ENCODE data around the gene GNAO1.

DNA sequence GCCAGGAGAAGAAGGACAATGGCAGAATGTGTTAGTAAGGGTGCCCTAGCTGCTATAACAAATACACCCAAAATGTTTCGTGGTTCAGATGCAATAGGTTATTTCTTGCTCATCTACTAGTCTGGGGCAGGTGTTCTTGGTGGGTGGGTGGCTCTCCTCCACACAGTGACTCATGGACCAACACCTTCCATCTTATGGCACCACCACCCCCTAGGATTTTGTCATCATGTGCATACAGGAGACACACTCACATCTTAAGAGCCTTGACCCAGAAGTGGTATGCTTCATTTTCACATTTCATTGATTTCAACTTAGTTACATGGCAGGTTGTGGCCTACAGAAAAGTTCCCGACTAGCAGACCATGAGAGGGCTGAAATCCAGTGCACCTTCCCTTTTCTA lies 119.4 kb downstream of the GNAO1 start:
- TF ChIP-seq, protein P1, sequence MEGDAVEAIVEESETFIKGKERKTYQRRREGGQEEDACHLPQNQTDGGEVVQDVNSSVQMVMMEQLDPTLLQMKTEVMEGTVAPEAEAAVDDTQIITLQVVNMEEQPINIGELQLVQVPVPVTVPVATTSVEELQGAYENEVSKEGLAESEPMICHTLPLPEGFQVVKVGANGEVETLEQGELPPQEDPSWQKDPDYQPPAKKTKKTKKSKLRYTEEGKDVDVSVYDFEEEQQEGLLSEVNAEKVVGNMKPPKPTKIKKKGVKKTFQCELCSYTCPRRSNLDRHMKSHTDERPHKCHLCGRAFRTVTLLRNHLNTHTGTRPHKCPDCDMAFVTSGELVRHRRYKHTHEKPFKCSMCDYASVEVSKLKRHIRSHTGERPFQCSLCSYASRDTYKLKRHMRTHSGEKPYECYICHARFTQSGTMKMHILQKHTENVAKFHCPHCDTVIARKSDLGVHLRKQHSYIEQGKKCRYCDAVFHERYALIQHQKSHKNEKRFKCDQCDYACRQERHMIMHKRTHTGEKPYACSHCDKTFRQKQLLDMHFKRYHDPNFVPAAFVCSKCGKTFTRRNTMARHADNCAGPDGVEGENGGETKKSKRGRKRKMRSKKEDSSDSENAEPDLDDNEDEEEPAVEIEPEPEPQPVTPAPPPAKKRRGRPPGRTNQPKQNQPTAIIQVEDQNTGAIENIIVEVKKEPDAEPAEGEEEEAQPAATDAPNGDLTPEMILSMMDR (IDR thresholded peaks at IDR 0.05) = no peak
- TF ChIP-seq POLR2A (IDR thresholded peaks at IDR 0.05) = no peak

Measured in esophagus squamous epithelium (tissue), 4 donors.